ENCODE results near the gene ZMIZ1. TPM values are rescaled to one million over a fixed set of nuclear protein-coding genes. Genes with fewer than 3 reads are reported as not detected.
A peak's percentile ranks its signal among the peaks of the same experiment; 100 is the strongest.

The ZMIZ1 gene
- total and polyA plus RNA-seq, 5 donors from 2014 or later, result 1.5 to 34.8 (median 2.2) TPM

DNA sequence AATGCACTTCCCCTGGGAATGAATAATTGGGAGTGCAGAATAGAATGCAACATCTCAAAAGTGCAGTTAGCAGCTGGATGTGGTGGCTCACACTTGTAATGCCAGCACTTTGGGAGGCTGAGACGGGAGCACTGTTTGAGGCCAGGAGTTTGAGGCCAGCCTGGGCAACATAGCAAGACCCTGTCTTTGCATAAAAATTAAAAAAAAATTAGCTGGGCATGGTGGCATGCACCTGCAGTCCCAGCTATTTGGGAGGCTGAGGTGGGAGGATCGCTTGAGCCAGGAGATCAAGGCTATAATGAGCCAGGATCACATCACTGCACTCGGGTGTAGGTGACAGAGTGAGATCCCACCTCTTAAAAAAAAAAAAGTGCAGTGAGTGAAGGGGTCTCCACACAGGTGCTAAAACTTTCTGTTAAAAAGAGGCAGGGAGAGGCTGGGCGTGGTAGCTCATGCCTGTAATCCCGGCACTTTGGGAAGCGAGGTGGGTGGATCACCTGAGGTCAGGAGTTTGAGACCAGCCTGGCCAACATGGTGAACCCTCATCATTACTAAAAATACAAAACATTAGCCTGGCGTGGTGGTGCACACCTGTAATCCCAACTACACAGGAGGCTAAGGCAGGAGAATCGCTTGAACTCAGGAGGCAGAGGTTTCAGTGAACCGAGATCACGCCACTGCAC lies 13.5 kb upstream of the ZMIZ1 start:
- peaks cover 0 to 30% (median 8%) of the 10 kb centered on the region in 4 donors for H3K4me1 Mint-ChIP-seq
- Histone ChIP-seq H3K27ac (ENCODE audit: insufficient read depth, low read length, poor library complexity, severe bottlenecking) (no peak overlapping the region), H3K9me3 (ENCODE audit: control insufficient read depth in 2 of 2, low read length in 2 of 2) (no peaks in the 10 kb centered on the region), H3K4me3 (ENCODE audit: low read depth, low read length) (no peak overlapping the region), H3K4me1 (ENCODE audit: control insufficient read depth, insufficient read depth, low read length, poor library complexity, severe bottlenecking) (peaks cover 8% of the 10 kb centered on the region), H3K36me3 (ENCODE audit: control insufficient read depth, insufficient read depth, low read length) (no peaks in the 10 kb centered on the region), H3K27me3 (ENCODE audit: control insufficient read depth, insufficient read depth, low read length) (no peaks in the 10 kb centered on the region)
- no peaks in the 10 kb centered on the region for H3K36me3 Mint-ChIP-seq
- H3K4me3 Mint-ChIP-seq, result peak overlapping the region in 2 of 4 donors; percentile 61 to 79
- peaks cover 7% of the 10 kb centered on the region for H3K27me3 Mint-ChIP-seq
- H3K9me3 Mint-ChIP-seq, result no peaks in the 10 kb centered on the region
- no peak for ATAC-seq (ENCODE audit: low read depth in 2 of 2)
- DNase-seq, result no peak
- H3K27ac Mint-ChIP-seq, result no peak overlapping the region

DNA sequence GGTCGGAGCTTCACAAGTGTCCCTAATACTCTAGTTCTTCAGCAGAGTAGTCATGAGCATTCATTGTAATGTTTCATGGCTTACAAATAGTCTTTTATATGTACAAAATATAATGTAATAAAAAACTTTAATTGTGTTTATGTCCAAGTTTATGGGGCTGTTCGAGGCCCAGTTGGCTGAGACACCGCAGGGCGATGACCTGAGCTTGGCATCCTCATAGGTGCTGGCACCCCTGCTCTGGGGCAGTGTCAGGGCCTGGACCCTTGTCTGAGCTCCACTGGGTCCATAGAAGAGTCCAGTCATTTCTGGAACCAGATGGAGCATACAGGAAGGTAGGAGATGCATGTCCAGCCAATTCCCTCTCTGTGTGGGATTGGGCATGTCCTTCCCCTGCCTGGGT lies 12.9 kb upstream of the ZMIZ1 start:
- no peaks in the 10 kb centered on the region for H3K36me3 ChIP-seq (ENCODE audit: control insufficient read depth, insufficient read depth, low read length)
- H3K36me3 Mint-ChIP-seq, result no peaks in the 10 kb centered on the region
- H3K4me1 Mint-ChIP-seq, result peaks cover 0 to 24% (median 5%) of the 10 kb centered on the region in 4 donors
- H3K27me3 Mint-ChIP-seq, result peaks cover 7% of the 10 kb centered on the region
- peak overlapping the region in 1 of 3 donors; percentile 48 for H3K27ac Mint-ChIP-seq
- peak overlapping the region in 1 of 4 donors; percentile 61 for H3K4me3 Mint-ChIP-seq
- H3K9me3 Mint-ChIP-seq, result no peaks in the 10 kb centered on the region
- ATAC-seq (ENCODE audit: low read depth in 2 of 2) (no peak), DNase-seq (no peak)
- H3K27me3 ChIP-seq (ENCODE audit: control insufficient read depth, insufficient read depth, low read length), result no peaks in the 10 kb centered on the region
- H3K4me1 ChIP-seq (ENCODE audit: control insufficient read depth, insufficient read depth, low read length, poor library complexity, severe bottlenecking), result peaks cover 7% of the 10 kb centered on the region
- no peak overlapping the region for H3K27ac ChIP-seq (ENCODE audit: insufficient read depth, low read length, poor library complexity, severe bottlenecking)
- no peaks in the 10 kb centered on the region for H3K9me3 ChIP-seq (ENCODE audit: control insufficient read depth in 2 of 2, low read length in 2 of 2)
- H3K4me3 ChIP-seq (ENCODE audit: low read depth, low read length), result no peak overlapping the region

DNA sequence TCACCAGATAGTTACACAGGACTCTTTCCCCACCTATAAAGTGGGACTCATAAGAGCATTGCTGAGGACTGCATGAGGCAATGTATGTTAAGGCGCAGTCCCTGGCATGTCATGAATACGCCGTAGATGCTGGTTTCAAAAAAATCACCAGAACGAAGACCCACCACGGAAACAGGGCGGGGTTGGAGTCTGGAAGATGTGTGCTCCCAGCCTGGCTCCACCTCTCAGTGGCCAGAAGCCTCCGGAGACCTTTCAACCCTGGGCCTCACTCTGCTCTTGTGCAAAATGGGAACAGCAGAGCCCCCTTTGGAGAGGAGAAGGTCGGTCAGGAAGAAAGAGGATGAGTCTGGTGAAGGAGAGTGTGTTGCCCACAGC lies 12.4 kb upstream of the ZMIZ1 start:
- H3K27me3 ChIP-seq (ENCODE audit: control insufficient read depth, insufficient read depth, low read length), result no peaks in the 10 kb centered on the region
- DNase-seq, result no peak
- no peak for ATAC-seq (ENCODE audit: low read depth in 2 of 2)
- no peaks in the 10 kb centered on the region for H3K9me3 Mint-ChIP-seq
- H3K4me1 ChIP-seq (ENCODE audit: control insufficient read depth, insufficient read depth, low read length, poor library complexity, severe bottlenecking), result peaks cover 7% of the 10 kb centered on the region
- H3K4me1 Mint-ChIP-seq, result peaks cover 0 to 19% (median 3%) of the 10 kb centered on the region in 4 donors
- no peaks in the 10 kb centered on the region for H3K36me3 Mint-ChIP-seq
- H3K4me3 Mint-ChIP-seq, result no peak overlapping the region
- H3K27ac Mint-ChIP-seq, result no peak overlapping the region
- no peaks in the 10 kb centered on the region for H3K9me3 ChIP-seq (ENCODE audit: control insufficient read depth in 2 of 2, low read length in 2 of 2)
- H3K27ac ChIP-seq (ENCODE audit: insufficient read depth, low read length, poor library complexity, severe bottlenecking), result no peak overlapping the region
- H3K4me3 ChIP-seq (ENCODE audit: low read depth, low read length), result no peak overlapping the region
- H3K36me3 ChIP-seq (ENCODE audit: control insufficient read depth, insufficient read depth, low read length), result no peaks in the 10 kb centered on the region
- peaks cover 7% of the 10 kb centered on the region for H3K27me3 Mint-ChIP-seq

DNA sequence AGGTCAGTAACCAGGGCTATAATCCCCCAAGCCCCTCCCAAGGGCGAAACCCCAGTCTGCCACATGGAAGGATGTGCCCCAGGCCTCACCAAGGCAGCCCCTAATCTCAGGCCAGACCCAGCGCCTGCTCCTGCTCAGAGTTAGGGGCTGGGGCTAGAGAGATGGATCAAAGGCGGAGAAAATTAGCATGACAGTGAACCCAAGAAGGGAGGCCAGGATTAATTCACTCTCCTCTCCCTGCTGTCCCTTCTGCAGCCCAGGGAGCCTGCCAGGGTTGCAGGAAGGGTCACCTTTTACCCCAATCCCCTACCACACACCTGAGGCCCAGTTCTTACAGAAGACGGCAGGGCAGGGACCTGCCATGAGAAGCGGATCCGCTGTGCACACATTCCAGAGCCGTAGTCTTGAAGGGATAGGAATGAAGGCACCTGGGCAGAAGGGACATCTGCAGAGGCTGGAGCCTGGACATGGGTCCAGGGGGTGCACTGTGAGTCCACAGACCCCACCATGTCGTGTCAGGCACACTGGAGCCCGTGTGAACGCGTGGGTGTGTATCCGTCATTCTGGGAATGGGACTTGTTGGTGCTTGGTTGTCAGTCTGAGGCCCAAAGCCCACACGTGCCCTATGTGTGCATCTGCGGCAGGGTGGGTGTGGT lies 11.9 kb upstream of the ZMIZ1 start:
- peaks cover 7% of the 10 kb centered on the region for H3K27me3 Mint-ChIP-seq
- peaks cover 0 to 14% (median 3%) of the 10 kb centered on the region in 4 donors for H3K4me1 Mint-ChIP-seq
- H3K27me3 ChIP-seq (ENCODE audit: control insufficient read depth, insufficient read depth, low read length), result no peaks in the 10 kb centered on the region
- no peaks in the 10 kb centered on the region for H3K36me3 ChIP-seq (ENCODE audit: control insufficient read depth, insufficient read depth, low read length)
- no peak overlapping the region for H3K27ac ChIP-seq (ENCODE audit: insufficient read depth, low read length, poor library complexity, severe bottlenecking)
- no peaks in the 10 kb centered on the region for H3K9me3 ChIP-seq (ENCODE audit: control insufficient read depth in 2 of 2, low read length in 2 of 2)
- no peaks in the 10 kb centered on the region for H3K36me3 Mint-ChIP-seq
- no peak overlapping the region for H3K4me3 ChIP-seq (ENCODE audit: low read depth, low read length)
- peaks cover 7% of the 10 kb centered on the region for H3K4me1 ChIP-seq (ENCODE audit: control insufficient read depth, insufficient read depth, low read length, poor library complexity, severe bottlenecking)
- no peak overlapping the region for H3K27ac Mint-ChIP-seq
- peak overlapping the region in 1 of 4 donors; percentile 58 for H3K4me3 Mint-ChIP-seq
- no peaks in the 10 kb centered on the region for H3K9me3 Mint-ChIP-seq
- no peak for ATAC-seq (ENCODE audit: low read depth in 2 of 2)
- no peak for DNase-seq

DNA sequence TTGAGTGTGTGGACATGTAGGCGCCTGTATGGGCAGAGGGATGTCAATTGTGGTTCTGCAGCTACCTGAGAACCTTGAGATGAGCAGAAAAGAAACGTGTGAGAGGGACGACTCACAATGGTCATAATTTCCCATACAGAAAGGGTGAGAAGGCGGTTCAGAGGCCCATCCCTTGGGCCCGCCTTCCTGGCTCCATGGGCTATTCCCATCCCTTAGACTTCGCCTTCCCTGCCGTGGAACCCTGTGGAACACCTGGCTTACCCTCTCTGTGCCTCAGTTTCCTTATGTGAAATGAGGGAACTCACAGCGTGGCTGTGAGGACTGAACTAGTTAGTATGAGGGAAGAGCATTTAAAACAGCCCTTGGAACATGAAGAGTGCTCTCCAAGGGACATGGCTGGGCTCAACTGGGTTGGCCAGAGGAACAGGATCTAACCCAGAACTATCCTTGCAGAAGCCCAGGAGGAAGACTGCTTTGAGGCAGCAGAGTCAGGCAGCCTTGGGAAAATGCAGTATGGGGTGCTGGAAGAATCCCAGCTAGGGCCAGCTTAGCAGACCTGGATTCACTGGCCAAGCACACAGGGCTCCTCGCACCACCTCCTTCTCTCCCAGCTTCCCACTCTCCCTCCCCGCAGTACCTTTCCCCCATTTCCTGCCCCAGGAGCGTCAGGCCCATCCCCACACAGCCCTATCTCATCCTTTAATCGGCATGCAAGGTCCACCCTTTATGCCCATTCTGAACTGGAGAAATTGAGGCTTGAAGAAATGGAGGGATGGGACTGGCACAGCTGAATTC lies 11.1 kb upstream of the ZMIZ1 start:
- Mint-ChIP-seq H3K9me3 (no peaks in the 10 kb centered on the region), H3K36me3 (no peaks in the 10 kb centered on the region), H3K4me3 (peak overlapping the region in 1 of 4 donors; percentile 58), H3K27ac (no peak overlapping the region), H3K27me3 (peaks cover 7% of the 10 kb centered on the region), H3K4me1 (peaks cover 0 to 11% (median 4%) of the 10 kb centered on the region in 4 donors)
- H3K27me3 ChIP-seq (ENCODE audit: control insufficient read depth, insufficient read depth, low read length), result no peaks in the 10 kb centered on the region
- no peak for DNase-seq
- H3K27ac ChIP-seq (ENCODE audit: insufficient read depth, low read length, poor library complexity, severe bottlenecking), result no peak overlapping the region
- H3K36me3 ChIP-seq (ENCODE audit: control insufficient read depth, insufficient read depth, low read length), result no peaks in the 10 kb centered on the region
- H3K4me3 ChIP-seq (ENCODE audit: low read depth, low read length), result no peak overlapping the region
- H3K9me3 ChIP-seq (ENCODE audit: control insufficient read depth in 2 of 2, low read length in 2 of 2), result no peaks in the 10 kb centered on the region
- peaks cover 7% of the 10 kb centered on the region for H3K4me1 ChIP-seq (ENCODE audit: control insufficient read depth, insufficient read depth, low read length, poor library complexity, severe bottlenecking)
- ATAC-seq (ENCODE audit: low read depth in 2 of 2), result no peak

DNA sequence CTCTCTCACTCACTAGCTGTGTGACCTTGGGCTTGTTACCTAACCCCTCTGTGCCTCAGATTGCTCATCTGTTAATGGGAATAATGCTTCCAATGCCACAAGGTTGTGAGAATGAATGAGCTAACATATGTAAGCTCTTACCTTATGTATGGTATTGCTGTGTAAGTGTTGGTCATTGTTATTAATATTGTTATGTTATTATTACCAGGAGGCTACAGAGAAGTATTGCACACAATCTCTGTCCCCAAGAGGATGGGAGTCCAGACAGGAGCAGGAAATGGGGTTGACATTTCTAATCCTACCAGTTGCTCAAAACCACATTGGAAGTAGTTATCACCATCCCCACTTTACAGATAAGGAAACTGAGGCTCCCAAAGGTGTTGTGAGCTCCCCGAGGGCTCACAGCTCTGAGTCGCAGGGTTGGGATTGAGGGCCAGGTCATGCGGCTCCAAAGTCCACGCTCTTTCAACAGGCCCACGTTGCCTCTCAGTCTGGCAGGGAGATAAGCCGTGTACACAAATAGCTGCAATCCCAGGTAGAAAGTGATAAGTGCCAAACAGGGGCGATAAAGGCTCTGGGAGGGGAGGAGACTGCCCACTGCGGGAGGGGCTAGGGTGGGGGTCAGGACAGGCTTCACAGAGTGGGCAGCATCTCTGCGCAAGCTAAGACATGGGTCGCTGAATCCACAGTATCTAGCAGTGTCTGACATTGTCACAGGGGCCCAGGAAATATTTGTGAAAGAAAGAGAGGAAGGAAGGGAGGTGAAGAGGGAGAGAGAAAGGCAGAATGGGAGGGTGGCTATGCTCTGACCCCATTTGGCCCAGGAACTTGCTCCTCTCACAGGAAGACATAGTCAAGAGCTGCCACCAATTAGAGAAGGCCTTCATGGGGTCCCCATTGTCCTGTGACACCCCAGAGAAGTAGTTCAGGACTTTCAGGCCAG lies 9.6 kb upstream of the ZMIZ1 start:
- no peaks in the 10 kb centered on the region for H3K36me3 Mint-ChIP-seq
- no peaks in the 10 kb centered on the region for H3K9me3 Mint-ChIP-seq
- H3K27me3 ChIP-seq (ENCODE audit: control insufficient read depth, insufficient read depth, low read length), result no peaks in the 10 kb centered on the region
- no peaks in the 10 kb centered on the region for H3K9me3 ChIP-seq (ENCODE audit: control insufficient read depth in 2 of 2, low read length in 2 of 2)
- peak overlapping the region in 1 of 3 donors; percentile 67 for H3K27ac Mint-ChIP-seq
- H3K4me1 Mint-ChIP-seq, result peaks cover 0 to 24% (median 8%) of the 10 kb centered on the region in 4 donors
- peaks cover 12% of the 10 kb centered on the region for H3K4me1 ChIP-seq (ENCODE audit: control insufficient read depth, insufficient read depth, low read length, poor library complexity, severe bottlenecking)
- no peaks in the 10 kb centered on the region for H3K36me3 ChIP-seq (ENCODE audit: control insufficient read depth, insufficient read depth, low read length)
- H3K27me3 Mint-ChIP-seq, result peaks cover 7% of the 10 kb centered on the region
- H3K4me3 Mint-ChIP-seq, result peak overlapping the region in 1 of 4 donors; percentile 43
- H3K4me3 ChIP-seq (ENCODE audit: low read depth, low read length), result no peak overlapping the region
- DNase-seq, result no peak
- H3K27ac ChIP-seq (ENCODE audit: insufficient read depth, low read length, poor library complexity, severe bottlenecking), result no peak overlapping the region
- ATAC-seq (ENCODE audit: low read depth in 2 of 2), result no peak

DNA sequence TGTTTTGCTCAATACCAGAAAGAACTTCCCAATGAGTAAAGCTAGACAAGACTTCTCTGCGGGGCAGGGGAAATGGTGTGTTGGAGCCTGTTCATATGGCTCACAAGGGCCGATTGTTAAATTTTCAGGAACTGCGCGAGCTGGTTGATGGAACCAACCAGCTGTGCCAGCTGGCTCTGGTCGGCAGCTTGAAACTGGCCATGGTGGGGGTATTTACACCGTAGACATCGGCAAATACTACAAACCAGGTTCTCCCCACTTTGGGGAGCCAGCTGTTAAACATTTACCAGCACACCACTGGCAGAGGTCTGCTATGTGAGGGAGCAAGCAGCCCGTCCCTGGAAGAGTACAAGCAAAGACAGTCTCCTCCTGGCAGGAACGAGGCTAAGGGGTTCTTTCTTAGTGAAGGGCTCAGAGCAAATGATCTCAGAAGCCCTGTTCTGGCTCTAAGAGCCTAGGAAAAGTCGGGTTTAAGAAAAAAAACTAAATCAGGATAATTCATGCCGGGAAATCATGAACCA lies 8.8 kb upstream of the ZMIZ1 start:
- no peaks in the 10 kb centered on the region for H3K36me3 Mint-ChIP-seq
- ATAC-seq (ENCODE audit: low read depth in 2 of 2) (no peak), DNase-seq (no peak)
- H3K4me1 Mint-ChIP-seq, result peaks cover 0 to 27% (median 15%) of the 10 kb centered on the region in 4 donors
- peak overlapping the region in 1 of 3 donors; percentile 22 for H3K27ac Mint-ChIP-seq
- Histone ChIP-seq H3K27ac (ENCODE audit: insufficient read depth, low read length, poor library complexity, severe bottlenecking) (no peak overlapping the region), H3K27me3 (ENCODE audit: control insufficient read depth, insufficient read depth, low read length) (no peaks in the 10 kb centered on the region), H3K4me1 (ENCODE audit: control insufficient read depth, insufficient read depth, low read length, poor library complexity, severe bottlenecking) (peaks cover 14% of the 10 kb centered on the region), H3K4me3 (ENCODE audit: low read depth, low read length) (no peak overlapping the region), H3K9me3 (ENCODE audit: control insufficient read depth in 2 of 2, low read length in 2 of 2) (no peaks in the 10 kb centered on the region), H3K36me3 (ENCODE audit: control insufficient read depth, insufficient read depth, low read length) (no peaks in the 10 kb centered on the region)
- H3K27me3 Mint-ChIP-seq, result peaks cover 7% of the 10 kb centered on the region
- no peaks in the 10 kb centered on the region for H3K9me3 Mint-ChIP-seq
- H3K4me3 Mint-ChIP-seq, result no peak overlapping the region

Measured in CD4-positive, CD25-positive, alpha-beta regulatory T cell (primary cell).